Bone marrow (tissue), 2 donors: ENCODE measurements around the gene CENPP.

ENCODE experiments used
- DNase-seq, 2 donors: peaks; one replicate each; lab custom pipeline; 2025; lab: John Stamatoyannopoulos, UW

CENPP gene

DNA sequence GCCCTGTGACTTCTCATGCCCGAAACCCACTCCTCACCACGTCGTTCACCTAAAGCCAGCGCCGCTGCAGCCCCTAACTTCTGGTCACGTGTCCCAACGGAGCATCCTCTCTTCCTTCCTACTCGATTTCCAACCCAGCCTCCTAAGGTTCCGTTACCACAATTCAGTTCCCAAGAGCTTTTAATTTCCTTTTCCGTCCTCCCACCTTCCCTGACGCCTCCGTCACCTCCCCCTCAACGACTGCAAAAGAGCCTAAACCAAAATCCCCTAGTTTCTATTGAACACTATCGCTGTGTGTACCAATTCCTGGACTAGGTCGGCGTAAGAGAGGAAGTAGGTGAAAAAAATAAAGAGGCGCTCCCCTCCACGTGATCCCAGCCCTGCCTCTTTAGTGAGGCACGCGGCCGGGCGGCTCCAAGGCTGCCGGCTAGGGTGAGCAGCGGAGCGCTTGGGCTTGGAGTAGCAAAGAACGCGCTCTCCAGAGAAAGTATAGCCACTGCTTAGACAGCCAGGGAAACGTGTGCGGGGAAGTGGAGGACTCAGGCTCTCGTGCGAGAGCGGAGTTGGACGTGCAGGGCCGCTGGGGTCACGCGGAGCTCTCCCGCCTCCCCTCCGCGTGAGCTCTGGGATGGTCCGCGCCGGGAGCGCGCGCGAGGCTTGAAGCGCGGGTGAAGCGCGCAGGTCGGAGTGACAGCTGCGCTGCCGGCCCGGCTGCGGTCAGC lies at the start of gene CENPP, which contains the start of gene NOL8:
Gene CENPP, plus strand, starts transcription at position 685 of the 722 bp plus-strand sequence.
Gene NOL8, minus strand, starts transcription at position 82 of the 722 bp plus-strand sequence. CDS start 1,189 bp downstream, outside the sequence.
- peak; percentile 87 to 93 for DNase-seq

DNA sequence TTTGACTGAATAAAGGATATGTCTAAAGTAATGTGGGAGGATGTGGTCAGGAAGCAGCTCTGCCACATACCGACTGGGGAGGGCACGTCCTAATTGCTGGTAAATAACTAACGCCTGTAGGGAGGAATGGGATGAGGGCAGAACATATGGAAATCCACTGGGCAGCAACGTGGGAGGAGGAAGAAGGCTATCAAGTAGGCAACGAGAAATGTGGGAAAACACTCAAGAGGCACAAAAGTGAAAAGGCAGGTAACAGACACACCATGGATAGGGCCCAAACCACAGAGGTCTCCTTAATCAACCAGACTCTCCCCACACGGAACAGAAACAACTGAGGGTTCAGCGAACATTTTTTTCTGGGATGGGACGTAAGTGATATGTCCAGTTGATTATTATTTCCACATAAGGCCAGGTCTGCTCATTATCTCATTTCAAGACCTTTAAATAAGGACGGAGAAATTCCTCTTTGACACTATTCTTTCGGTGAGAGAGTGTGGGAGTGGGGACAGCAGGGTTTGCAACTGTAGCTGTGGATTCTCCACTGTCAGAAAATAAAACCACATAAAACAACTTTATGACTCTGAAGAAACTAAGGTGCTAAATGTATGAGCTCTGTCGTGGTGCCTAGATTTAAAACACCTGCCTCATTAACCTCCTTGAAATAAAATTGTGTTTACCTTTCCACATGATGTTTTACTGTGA lies 49.3 kb upstream of the CENPP start:
- no peak for DNase-seq

DNA sequence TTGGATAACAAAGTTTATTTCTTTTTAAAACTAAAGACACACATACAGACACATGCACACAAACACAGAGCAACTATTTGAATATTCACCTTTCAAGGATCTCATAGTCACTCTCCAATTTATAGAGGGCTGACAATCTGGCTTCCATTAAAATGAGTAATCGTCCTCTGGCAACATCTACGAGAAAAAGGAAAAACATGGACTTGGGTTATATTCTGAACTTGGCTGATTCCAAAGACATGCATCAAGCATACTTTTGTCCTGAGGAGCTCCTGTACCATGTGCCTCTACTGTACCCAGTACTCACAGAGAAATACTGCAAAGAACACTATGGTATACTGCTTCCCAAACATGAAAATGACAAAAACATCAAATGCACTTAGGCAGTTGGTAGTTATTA lies 47.6 kb upstream of the CENPP start:
- DNase-seq: no peak

DNA sequence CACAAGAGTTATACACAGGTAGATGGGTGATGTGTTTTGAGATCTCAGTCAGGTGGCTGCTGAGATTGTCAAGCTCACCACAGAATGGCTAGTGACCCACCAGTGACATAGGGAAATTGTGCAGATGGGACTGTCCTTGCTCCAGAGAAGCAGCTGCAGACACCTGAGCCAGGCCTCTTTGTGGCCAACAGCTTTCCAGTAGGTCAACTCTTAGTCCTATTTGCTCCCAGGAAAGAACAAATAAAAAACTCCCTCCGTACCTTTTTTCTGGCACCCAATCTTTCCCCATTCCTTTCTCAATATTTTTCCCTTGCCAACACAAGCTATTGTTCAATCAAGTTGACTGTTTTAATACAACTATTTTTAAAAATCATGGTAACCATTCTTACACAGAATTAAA lies 46.5 kb upstream of the CENPP start:
- no peak for DNase-seq

DNA sequence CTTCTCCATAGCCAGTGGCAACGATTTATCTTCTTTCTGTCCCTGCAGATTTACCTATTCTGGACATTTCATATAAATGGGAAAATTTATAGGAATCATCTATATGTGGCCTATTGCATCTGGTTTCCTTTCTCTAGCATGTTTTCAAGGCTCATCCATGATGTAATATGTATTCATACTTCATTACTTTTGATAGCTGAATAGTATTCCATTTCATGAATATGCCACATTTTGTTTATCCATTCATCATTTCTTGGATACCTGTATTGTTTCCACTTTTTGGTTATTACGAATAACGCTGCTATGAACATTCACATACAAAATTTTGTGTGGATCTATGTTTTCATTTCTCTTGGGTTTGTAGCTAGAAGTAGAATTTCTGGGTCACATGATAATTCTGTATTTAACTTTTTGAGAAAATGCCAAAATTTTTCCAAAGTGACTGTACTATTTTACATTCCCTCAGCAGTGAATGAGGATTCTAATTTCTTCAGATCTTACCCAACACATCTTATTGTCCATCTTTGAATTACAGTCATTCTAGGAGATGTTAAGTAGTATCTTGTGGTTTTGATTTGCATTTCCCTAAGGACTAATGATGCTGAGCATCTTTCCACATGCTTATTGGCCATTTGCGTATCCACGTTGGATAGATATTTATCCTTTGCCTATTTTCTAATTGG lies 35.9 kb upstream of the CENPP start:
- no peak for DNase-seq

DNA sequence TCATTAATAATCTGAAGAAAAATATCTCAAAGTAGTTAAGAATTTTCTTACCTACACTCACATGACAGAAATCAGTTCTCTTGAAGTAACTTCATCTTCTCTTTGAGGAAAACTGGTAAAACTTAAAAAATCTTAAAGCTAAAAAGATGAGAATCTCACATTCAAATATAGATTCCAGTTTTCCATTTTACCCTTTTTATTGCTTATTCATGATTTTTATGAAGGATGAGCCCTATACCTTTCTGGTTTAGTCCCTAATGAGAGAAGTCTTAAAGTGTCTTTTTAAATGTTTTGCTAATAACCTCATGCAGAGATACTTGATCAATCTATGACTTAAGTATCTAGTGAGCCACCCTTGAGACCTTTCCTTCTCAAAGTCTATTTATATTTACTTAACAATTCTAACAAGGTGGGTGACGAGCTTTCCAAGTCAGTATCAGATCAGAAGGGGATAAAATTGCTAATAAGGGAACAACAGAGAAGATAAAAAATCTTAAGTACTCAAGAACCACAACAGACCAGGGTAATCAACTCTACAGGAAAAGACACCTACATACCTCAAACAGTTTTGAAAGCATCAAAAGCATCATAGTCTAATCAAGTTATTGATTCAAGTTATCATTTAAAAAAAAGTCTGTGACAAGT lies 34.8 kb upstream of the CENPP start:
- DNase-seq: no peak

DNA sequence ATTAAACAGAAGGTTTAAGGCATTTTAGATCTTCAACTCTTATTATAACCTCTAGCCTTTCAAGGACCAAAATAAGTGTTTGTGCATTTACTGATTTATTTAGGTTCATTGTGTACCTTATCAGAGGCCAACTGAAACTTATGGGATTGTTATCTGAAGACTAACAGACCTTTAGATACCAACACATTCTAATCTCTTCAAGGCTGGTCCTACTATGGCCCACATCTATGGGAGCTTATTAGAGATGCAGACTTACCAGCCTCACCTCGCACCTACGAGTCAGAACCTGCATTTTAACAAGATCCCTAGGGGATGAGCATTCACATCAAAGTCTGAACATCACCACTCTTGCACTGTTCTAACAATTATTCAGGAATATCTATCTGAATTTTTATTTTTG lies 34.2 kb upstream of the CENPP start:
- DNase-seq: no peak

DNA sequence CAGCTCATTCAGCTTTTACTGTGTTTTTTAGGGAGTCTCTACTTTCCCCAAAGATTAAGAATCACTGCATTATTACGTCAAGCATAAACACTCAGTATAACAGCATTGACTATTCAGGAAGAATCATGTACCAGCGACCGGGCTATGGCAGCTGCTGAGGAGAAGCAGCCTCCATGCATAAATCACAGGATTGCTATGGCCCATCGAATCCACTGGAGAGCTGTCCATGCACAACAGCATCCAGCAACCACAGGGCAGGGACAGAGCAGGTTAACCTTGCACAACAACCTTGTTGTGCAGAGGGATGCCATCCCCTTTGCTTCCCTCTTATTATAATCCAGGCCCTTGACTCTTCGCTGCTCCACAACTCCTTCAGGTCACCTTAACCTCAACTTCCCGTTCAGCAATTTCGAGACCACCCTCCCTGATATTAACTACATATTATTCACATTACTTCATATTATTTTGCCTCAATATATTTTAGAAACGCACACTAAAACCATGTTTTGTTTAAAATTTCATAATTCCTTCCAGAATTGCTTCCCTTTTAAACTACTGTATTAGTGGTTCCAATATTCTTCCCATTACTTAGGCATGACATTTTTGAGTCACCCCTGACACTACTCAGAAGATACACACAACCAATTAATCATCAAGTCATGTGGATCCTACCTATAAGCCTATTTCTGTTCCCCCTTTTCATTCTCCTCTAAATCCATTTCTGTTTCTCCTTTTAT lies 33.2 kb upstream of the CENPP start:
- DNase-seq: no peak

DNA sequence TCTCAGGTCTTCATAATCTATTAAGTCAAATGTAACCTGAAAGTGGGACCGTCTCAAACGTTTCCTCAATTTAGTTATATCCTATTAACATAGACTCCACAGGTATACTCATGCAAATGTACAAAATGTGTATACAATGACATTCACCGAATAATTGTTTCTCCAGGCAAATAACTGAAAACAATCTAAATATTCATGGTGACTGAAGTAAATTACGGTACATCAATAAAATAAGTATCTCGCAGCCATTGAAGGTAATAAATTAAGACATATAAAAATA lies 32.7 kb upstream of the CENPP start:
- DNase-seq: no peak

DNA sequence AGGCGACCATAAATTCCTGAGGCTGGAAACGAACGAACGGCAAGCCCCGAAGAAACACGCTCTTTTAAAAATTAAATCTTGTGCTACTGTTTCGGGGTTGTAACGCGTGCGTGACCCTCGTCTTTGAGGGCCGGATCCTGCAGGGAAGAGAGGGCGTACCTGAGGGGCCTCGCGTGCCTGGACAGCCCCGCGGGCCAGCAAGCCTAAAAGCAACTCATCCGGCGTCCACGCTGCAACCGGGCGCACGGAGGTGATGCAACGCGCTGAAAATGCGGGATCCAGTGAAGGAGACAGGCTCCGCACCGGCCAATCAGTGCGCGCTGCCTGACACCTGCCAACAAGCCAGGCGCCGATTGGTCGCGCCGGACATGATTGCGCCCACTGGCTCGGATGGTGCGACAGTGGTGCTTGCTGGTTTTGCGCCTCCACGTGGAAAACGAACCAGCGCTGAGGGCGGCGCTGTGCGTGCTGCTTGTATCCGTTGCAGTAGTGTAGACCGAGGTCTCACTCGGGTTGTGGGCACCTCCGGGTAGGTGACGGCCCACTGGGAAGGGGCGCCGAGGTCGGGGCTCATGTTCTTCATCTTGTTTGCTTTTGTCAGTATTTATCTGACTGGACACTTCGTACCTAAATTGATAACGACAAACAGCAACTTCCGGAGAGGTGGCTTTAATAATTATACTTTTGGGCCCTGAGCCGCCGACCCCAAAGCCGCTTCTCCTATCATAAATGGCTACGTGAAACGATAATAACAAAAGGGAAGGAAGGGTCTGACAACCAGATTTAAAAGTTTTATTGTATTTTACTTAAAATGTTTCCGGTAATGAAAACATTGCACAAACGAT lies 32.1 kb upstream of the CENPP start, which contains the start of gene IARS1:
Gene IARS1, minus strand, starts transcription at position 246 of the 845 bp plus-strand sequence. CDS start 4,278 bp downstream, outside the sequence.
- peak; percentile 92 to 93 for DNase-seq

DNA sequence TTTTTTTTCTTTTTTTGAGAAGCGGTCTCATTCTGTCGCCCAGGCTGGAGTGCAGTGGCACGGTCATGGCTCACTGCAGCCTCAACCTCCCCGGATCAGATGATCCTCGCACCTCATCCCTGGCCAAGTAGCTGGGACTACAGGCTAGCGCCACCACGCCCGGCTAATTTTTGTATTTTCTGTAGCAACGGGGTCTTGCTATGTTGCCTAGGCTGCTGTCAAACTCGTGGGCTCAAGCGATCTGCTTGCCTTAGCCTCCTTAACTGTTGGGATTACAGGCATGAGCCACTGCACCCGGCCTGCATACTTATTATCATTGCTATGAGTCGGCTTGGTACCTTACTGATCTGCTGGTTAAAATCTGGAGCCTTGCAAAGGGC lies 31.5 kb upstream of the CENPP start:
- no peak for DNase-seq

DNA sequence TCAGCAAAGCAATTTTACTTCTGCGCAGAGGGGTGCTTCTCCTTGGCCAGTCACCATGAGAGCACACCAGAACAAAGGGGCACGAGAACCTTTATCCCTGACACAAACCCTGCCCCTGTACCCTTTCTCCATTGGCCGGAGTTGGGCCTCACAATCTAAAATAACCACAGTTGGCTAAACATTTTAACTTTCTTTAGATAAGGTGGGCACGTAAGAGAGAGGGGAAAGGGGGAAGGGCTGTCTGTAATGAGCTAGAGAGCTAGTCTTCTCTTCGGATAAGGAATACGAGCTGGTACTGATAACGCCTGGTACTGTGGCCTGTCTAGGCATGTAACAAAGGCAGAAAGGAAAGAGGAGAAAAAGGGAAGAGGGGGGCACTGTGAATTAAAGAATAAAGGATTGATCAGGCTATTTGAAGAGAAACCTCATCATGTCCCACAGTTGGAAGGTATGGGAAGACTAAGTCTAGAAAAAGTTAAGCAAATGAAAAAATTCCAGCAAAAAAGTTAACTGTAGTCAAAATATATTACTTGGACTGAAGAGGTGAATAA lies 30.4 kb upstream of the CENPP start:
- DNase-seq: no peak

DNA sequence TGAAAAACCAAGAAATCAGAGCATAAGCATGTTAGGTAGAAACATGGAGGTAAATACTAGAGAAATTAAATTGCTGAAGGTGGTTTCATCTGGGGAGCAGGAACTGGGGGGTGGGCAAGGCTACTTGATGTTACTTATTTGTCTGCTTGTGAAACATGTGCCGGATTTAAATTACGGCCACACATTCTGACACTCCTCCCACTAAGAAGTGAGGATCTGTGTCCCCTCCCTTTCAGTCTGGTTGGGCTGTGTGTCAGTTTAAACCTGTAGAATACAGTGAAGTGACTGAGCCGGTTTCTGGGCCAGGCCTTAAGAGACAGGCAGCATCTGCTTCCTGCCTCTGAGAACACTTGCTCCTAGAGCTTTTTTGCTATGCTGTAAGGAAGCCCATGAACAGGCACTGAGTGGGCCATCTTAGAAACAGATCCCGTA lies 29.9 kb upstream of the CENPP start:
- DNase-seq: peak in 1 of 2 donors; percentile 89

DNA sequence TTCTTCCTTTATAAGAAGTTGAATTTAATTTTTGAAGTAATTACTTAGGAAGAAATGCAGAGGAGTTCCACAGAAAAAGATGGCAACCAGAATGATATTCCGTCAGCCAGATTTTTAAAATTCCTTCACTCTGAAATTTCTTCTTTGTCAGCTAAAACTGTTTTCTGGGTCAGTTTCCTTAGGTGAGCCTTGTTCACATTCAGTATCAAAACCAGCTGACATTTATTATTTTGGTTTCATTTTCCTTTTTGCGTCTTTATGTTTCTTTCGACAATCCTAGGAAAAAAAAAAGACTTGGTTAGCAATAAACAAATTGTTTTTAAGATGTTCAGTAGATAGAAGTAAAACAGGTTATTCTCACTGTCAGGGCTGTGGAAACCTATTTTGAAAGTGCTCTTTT lies 28.1 kb upstream of the CENPP start:
- DNase-seq: no peak

DNA sequence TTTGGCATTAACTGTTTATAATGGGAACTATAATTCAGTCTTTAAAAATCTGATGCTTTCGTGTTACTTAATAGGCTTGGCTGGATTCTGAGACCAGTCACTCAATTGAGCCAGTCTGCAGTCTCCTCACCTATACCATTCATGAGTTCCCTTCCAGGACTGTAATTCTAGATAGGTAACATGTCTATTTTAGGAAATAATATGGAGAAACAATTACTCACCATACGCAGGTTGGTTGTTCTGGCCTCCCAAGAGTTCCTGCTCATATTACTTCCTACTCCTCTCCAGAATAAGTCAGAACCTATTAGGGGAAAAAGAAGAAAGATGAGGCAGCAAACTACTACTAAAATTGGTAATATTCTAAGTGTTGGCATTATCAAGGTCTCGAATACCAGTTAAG lies 27.7 kb upstream of the CENPP start:
- DNase-seq: no peak

DNA sequence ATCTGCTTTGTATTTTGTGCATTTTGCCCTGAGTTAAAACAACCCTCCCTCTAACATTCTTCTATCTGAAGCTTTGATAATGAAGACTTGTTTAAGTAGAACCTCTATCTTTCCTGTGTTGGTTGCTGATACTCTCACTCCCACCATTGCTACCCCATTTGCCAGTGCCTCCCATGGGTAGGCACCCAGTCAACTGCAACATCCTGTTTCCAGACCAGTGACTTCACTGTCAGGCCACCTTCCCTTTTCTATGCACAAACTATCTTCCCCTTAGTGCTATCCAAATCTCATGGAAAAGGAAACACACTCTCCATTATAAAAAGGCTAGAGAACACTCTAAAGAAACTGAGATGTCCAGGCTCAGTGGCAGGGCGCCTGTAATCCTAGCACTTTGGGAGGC lies 26.6 kb upstream of the CENPP start:
- no peak for DNase-seq

DNA sequence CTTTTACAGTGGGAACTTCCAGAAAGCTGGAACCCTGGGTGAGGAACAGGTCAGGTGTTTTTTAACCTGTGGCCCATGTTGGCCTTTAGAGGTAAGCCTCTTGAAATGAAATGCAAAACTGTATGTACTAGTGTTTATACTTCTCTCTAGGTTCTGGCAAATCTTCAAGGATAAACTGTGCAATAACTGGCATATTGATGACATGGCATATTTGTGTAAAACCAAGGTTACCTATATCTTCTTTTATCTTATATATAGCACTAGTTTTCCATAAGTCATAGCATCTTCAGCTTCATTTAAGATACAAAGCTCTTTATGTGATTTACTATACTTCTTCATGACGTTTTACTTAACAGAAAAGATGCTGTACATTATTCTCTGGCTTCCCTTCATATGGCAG lies 24.8 kb upstream of the CENPP start:
- no peak for DNase-seq

DNA sequence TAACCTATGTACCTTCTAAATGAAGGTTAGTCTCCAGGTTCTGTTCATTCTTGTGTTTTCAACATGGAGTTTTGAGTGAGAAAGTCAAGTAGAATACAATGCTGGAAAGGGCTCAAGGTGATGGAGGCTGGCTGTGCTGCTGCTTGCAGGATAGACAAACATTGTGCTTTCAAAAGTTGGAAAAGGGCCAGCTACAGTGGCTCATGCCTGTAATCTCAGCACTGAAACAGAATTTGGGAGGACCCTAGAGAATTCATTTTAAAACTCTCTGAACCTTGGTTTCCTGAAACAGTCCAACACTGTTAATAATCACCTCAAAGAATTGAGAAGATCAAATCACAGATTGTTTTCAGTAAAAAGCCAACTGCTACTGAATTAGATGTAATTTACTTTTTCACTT lies 16.9 kb upstream of the CENPP start:
- DNase-seq: no peak

DNA sequence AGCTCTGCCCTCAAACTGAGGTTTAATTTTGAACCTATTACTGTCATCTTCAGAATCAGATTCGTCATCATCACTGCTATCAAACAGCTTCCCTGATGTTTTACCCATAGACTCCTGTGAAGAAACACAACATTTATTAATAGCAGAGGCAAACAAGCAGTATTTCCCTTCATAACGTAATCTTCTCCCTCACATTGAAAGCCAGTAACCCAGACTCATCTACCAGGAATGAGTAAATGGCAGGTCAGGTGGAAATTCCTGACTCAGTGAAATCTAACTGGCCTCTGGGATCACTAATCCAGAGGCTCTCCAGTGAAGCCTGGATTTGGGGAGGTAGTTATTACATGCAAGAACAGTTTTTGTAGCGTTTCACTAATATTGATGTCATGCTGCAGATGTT lies 15.2 kb upstream of the CENPP start:
- no peak for DNase-seq

DNA sequence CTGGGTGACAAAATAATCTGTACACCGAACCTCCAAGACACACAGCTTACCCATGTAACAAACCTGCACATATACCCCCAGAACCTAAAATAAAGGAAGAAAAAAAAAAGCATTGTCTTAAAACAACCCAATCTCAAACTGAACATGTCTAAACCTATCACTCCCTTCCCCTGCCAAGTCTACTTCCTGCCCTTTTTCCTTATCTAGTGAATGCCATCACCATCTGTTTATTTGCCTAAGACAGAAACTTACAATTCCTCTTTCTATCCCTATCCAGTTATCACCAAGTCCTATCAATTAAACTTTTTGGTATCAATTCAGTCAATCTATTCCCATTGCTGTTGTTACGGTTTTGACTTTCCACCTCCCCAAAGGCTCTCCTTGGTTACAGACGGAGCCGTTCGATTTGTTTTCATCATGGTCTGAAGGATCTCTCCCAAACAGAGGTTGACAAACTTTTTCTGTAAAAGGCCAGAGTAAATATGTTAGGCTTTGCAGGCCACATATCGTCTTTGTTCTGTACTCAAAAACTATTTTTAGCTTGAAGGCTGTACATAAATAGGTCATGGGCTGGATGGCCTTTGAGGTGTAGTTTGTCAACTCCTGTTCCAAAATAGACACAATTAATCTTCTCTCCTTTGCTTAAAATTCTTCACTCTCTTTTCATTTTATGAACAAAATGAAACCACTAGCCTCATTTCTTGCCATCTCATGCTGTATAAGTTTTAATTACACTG lies 12.7 kb upstream of the CENPP start:
- DNase-seq: peak in 1 of 2 donors; percentile 69
